ENCODE results near the gene SYNDIG1L. TPM values are rescaled to one million over a fixed set of nuclear protein-coding genes. Genes with fewer than 3 reads are reported as not detected.

SYNDIG1L gene
- total and polyA plus RNA-seq, 2 of the 4 experiments (the other 2 are of a cell fraction), result not detected

GRCh38 chr14:74415115-74415437 lies 10.9 kb downstream of the SYNDIG1L start:
- TF ChIP-seq ELK1 (IDR thresholded peaks at IDR 0.05; ENCODE audit: borderline replicate concordance, low read depth, low read length), result no peak
- TF ChIP-seq CEBPB (IDR thresholded peaks at IDR 0.05; ENCODE audit: low read depth, low read length), result no peak
- no peak for TF ChIP-seq RAD21 (IDR thresholded peaks at IDR 0.05; ENCODE audit: low read length)
- no peak for TF ChIP-seq CTCF (conservative IDR thresholded peaks at IDR 0.05; ENCODE audit: low read depth, low read length)
- TF ChIP-seq MAFK (IDR thresholded peaks at IDR 0.05; ENCODE audit: low read depth, low read length), result no peak
- no peak for TF ChIP-seq CHD1 (IDR thresholded peaks at IDR 0.05; ENCODE audit: low read depth, low read length)
- no peak for TF ChIP-seq SMC3 (IDR thresholded peaks at IDR 0.05; ENCODE audit: low read depth, low read length)
- no peak for TF ChIP-seq NFE2L2 (IDR thresholded peaks at IDR 0.05; ENCODE audit: low read depth, low read length)
- TF ChIP-seq BHLHE40 (IDR thresholded peaks at IDR 0.05; ENCODE audit: low read depth, low read length), result no peak
- no peak for TF ChIP-seq RFX5 (IDR thresholded peaks at IDR 0.05; ENCODE audit: low read depth, low read length)
- TF ChIP-seq RCOR1 (IDR thresholded peaks at IDR 0.05; ENCODE audit: insufficient replicate concordance, low read length), result no peak
- TF ChIP-seq POLR2A (IDR thresholded peaks at IDR 0.05; ENCODE audit: low read depth, low read length), result no peak
- TF ChIP-seq FOS (IDR thresholded peaks at IDR 0.05; ENCODE audit: low read depth, low read length), result no peak
- TF ChIP-seq USF2 (IDR thresholded peaks at IDR 0.05; ENCODE audit: low read depth, low read length), result no peak
- no peak for TF ChIP-seq MXI1 (IDR thresholded peaks at IDR 0.05; ENCODE audit: borderline replicate concordance, low read depth, low read length)
- TF ChIP-seq MAZ (IDR thresholded peaks at IDR 0.05; ENCODE audit: borderline replicate concordance, low read depth, low read length), result no peak
- dilution Hi-C loops (cut with HindIII; ENCODE audit: low sequenced_read_pairs, unreplicated experiment) (no loop called here), in situ Hi-C loops (cut with MboI; ENCODE audit: low sequenced_read_pairs) (no loop called here), intact Hi-C loops (cut with micrococcal nuclease) (no loop called here)
- no peak overlapping the region for H3K27ac ChIP-seq (ENCODE audit: insufficient read depth, low read length)
- no peak overlapping the region for H4K91ac ChIP-seq (ENCODE audit: insufficient read depth, low read depth, low read length)
- H4K20me1 ChIP-seq (ENCODE audit: insufficient read depth, low read length), result no peaks in the 10 kb centered on the region
- POLR2A ChIA-PET (ENCODE audit: unreplicated experiment), result no interaction called here
- H3K9me1 ChIP-seq (ENCODE audit: insufficient read depth, low read length), result no peaks in the 10 kb centered on the region
- BruUV-seq (replicated peaks), result no TSS peak
- H3K4ac ChIP-seq (ENCODE audit: low read depth, low read length), result no peak overlapping the region
- H4K8ac ChIP-seq (ENCODE audit: low read depth in 2 of 2, low read length in 2 of 2), result no peak overlapping the region
- H2AFZ ChIP-seq (replicated peaks; ENCODE audit: low read length, poor library complexity), result no peak overlapping the region
- no peaks in the 10 kb centered on the region for H3K79me1 ChIP-seq (ENCODE audit: low read depth in 1 of 2, low read length in 2 of 2)
- DNase-seq (no peak), ATAC-seq (ENCODE audit: low read depth) (no peak)
- H3K18ac ChIP-seq (ENCODE audit: low read depth, low read length), result no peak overlapping the region
- H2BK20ac ChIP-seq (ENCODE audit: low read depth, low read length), result no peak overlapping the region
- H2AK9ac ChIP-seq (replicated peaks; ENCODE audit: low read depth, low read length, poor library complexity), result no peak overlapping the region
- no peaks in the 10 kb centered on the region for H3K36me3 ChIP-seq (ENCODE audit: control insufficient read depth, insufficient read depth, low read length)
- no peak overlapping the region for H4K5ac ChIP-seq (ENCODE audit: low read depth, low read length)
- H3K4me3 ChIP-seq (ENCODE audit: insufficient read depth, low read depth, low read length), result no peak overlapping the region
- peaks cover 2% of the 10 kb centered on the region; the same call in 1 of the 2 replicates for H3K9me3 ChIP-seq (ENCODE audit: control insufficient read depth, insufficient read depth, low read length)
- H2BK120ac ChIP-seq (ENCODE audit: low read depth, low read length), result no peak overlapping the region
- CTCF ChIA-PET, result no interaction called here
- no peak overlapping the region for H3K9ac ChIP-seq (ENCODE audit: low read depth, low read length)
- H2BK5ac ChIP-seq (ENCODE audit: low read depth, low read length, poor library complexity, severe bottlenecking), result no peak overlapping the region
- no peak overlapping the region for H3K14ac ChIP-seq (replicated peaks; ENCODE audit: low read depth, low read length)
- H3K27me3 ChIP-seq (ENCODE audit: control insufficient read depth, insufficient read depth, low read length), result peaks cover 73% of the 10 kb centered on the region
- no peak overlapping the region for H3K4me2 ChIP-seq (ENCODE audit: low read depth, low read length)
- H3K4me1 ChIP-seq (ENCODE audit: control insufficient read depth, insufficient read depth, low read length), result no peaks in the 10 kb centered on the region
- no peak overlapping the region for H3K23ac ChIP-seq (ENCODE audit: low read depth, low read length)
- H2AK5ac ChIP-seq (ENCODE audit: low read depth, low read length), result no peak overlapping the region
- no CpG with 5 or more reads among the region's 4 CpGs for WGBS, 2 experiments (ENCODE audit: extremely low coverage in 2 of 2, insufficient read length in 1 of 2)
- no peak overlapping the region for H3K56ac ChIP-seq (ENCODE audit: extremely low read depth, insufficient read depth, low read length)
- no peak overlapping the region for H2BK15ac ChIP-seq (ENCODE audit: low read depth, low read length)
